ENCODE measurements around the gene TLN1.

Gene TLN1

GRCh38 chr9:35729700-35730485 lies 2.1 kb downstream of the TLN1 start:
- DNase-seq (ENCODE audit: low read depth), result no peak

GRCh38 chr9:35729101-35729500 lies 2.9 kb downstream of the TLN1 start:
- no peak for DNase-seq (ENCODE audit: low read depth)

GRCh38 chr9:35728041-35728971 lies 3.7 kb downstream of the TLN1 start:
- DNase-seq (ENCODE audit: low read depth), result peak; percentile 14

GRCh38 chr9:35727676-35728040 lies 4.3 kb downstream of the TLN1 start:
- DNase-seq (ENCODE audit: low read depth), result no peak

GRCh38 chr9:35726931-35727330 lies 5.1 kb downstream of the TLN1 start:
- DNase-seq (ENCODE audit: low read depth), result no peak

GRCh38 chr9:35725362-35725761 lies 6.6 kb downstream of the TLN1 start:
- DNase-seq (ENCODE audit: low read depth), result no peak

GRCh38 chr9:35723908-35724307 lies 8.1 kb downstream of the TLN1 start:
- no peak for DNase-seq (ENCODE audit: low read depth)

GRCh38 chr9:35723426-35723825 lies 8.6 kb downstream of the TLN1 start:
- no peak for DNase-seq (ENCODE audit: low read depth)

GRCh38 chr9:35719546-35719945 lies 12.4 kb downstream of the TLN1 start:
- DNase-seq (ENCODE audit: low read depth), result no peak

GRCh38 chr9:35718721-35719511 lies 13.1 kb downstream of the TLN1 start:
- no peak for DNase-seq (ENCODE audit: low read depth)

GRCh38 chr9:35717132-35717870 lies 14.7 kb downstream of the TLN1 start:
- no peak for DNase-seq (ENCODE audit: low read depth)

- no peak for DNase-seq (ENCODE audit: low read depth)
These were observed 15.8 kb downstream of the TLN1 start for GRCh38 chr9:35716230-35716629.

- DNase-seq (ENCODE audit: low read depth), result no peak
These were observed 17.3 kb downstream of the TLN1 start for GRCh38 chr9:35714579-35715252.

GRCh38 chr9:35714123-35714522 lies 17.9 kb downstream of the TLN1 start:
- DNase-seq (ENCODE audit: low read depth), result no peak

- DNase-seq (ENCODE audit: low read depth), result no peak
These were observed 18.4 kb downstream of the TLN1 start for GRCh38 chr9:35713578-35713977.

- no peak for DNase-seq (ENCODE audit: low read depth)
These were observed 19.1 kb downstream of the TLN1 start for GRCh38 chr9:35712762-35713400.

GRCh38 chr9:35711501-35712428 lies 20.2 kb downstream of the TLN1 start:
- DNase-seq (ENCODE audit: low read depth), result no peak

GRCh38 chr9:35710818-35711500 lies 21.0 kb downstream of the TLN1 start:
- DNase-seq (ENCODE audit: low read depth), result no peak

GRCh38 chr9:35708146-35708545 lies 23.8 kb downstream of the TLN1 start:
- DNase-seq (ENCODE audit: low read depth), result no peak
